ES-I3 (cell line): ENCODE results near the gene NARS2.
"Not testable (repeated sequence)": the region's sequence is repeated elsewhere in the genome, so short reads cannot be mapped to it uniquely, and the experiment has no call there.

ENCODE experiments used
- H3K36me3 ChIP-seq: 2 replicates; pipeline ENCODE4 v1.6.1; 2013; ENCODE audit warnings: mild to moderate bottlenecking, low read length, control low read depth, moderate library complexity; ENCODE audit not compliant: insufficient read depth
- H3K4me1 ChIP-seq: 2 replicates; pipeline ENCODE4 v1.6.1; 2013; ENCODE audit warnings: mild to moderate bottlenecking, control low read depth, low read length; ENCODE audit not compliant: insufficient read depth
- H3K9ac ChIP-seq: 2 replicates; pipeline ENCODE4 v1.6.1; 2013; ENCODE audit warnings: low read depth, mild to moderate bottlenecking, low read length, moderate library complexity
- H3K9me3 ChIP-seq: 2 replicates; pipeline ENCODE4 v1.6.1; 2013; ENCODE audit warnings: mild to moderate bottlenecking, low read length, moderate library complexity; ENCODE audit not compliant: control insufficient read depth, insufficient read depth

The NARS2 gene

GRCh38 chr11:78513085-78513484, 61.6 kb downstream of the NARS2 start:
- H3K4me1 ChIP-seq, H3K9me3 ChIP-seq, H3K9ac ChIP-seq, H3K36me3 ChIP-seq: not testable (repeated sequence)

DNA sequence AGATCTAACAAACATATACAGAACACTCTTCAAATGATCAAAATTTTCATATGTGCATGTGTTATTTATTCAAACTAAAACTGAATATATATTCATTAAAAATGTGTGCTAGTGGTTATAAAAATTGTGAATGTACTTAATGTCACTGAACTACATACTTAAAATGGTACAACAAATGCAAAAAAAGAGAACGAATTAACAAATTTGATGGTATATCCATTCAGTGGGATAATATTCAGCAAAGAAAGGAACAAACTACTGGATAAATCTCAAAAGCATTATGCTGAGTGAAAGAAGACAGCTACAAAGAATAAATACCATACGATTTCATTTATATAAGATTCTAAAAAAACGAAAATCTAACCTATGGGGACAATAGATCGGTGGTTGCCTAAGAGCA, 64.1 kb downstream of the NARS2 start:
- H3K4me1 ChIP-seq = peaks cover 8% of the 10 kb centered on the region; the same call in 1 of the 2 replicates
- peaks cover 5% of the 10 kb centered on the region for H3K9me3 ChIP-seq
- H3K36me3 ChIP-seq = no peaks in the 10 kb centered on the region
- H3K9ac ChIP-seq = no peak overlapping the region

- Histone ChIP-seq H3K9me3 (peaks cover 5% of the 10 kb centered on the region), H3K36me3 (no peaks in the 10 kb centered on the region), H3K4me1 (peaks cover 3% of the 10 kb centered on the region; the same call in 1 of the 2 replicates), H3K9ac (no peak overlapping the region)
Measured at GRCh38 chr11:78510025-78510596, 64.6 kb downstream of the NARS2 start.

DNA sequence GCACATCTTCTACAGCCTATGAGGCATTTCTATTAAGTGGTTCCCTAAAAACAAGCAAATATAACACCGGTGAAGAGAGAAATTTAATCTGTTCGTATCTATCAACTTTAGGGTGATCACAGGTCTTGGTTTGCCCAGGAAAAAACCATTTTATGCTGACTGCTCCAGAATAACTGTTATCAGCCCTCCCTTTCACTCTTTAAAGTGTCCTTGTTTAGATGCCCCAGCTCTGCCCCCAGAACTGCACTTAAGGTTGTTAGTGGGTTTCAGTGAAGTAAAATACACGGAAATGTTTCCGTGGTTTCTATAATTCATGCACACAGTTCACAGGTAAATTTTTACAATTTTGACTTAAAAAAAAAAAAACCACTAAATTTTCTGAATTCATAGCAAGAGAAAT, 70.0 kb downstream of the NARS2 start:
- Histone ChIP-seq H3K4me1 (no peaks in the 10 kb centered on the region), H3K36me3 (no peaks in the 10 kb centered on the region), H3K9ac (no peak overlapping the region), H3K9me3 (no peaks in the 10 kb centered on the region)

DNA sequence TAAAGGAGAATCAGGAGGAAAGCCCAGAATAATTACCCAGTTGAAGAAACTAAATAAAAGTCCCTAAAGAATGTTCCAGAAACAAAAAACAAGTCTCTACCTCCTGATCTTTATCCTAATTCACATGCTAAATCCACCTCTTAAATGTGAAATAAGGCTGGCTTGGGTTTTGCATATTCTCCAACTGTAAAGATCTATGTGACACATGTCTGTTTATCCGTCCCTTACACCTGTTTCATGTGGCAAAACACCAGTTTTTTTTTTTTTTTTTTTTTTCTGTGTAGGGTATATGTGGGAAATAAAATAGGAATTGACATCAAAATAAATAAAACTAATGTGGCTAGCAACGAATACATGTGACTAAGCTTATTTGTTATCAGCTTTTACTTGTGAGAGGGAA, 70.5 kb downstream of the NARS2 start:
- H3K4me1 ChIP-seq = no peaks in the 10 kb centered on the region
- no peak overlapping the region for H3K9ac ChIP-seq
- H3K36me3 ChIP-seq = no peaks in the 10 kb centered on the region
- H3K9me3 ChIP-seq = no peaks in the 10 kb centered on the region

- H3K9ac ChIP-seq = no peak overlapping the region
- no peaks in the 10 kb centered on the region for H3K36me3 ChIP-seq
- no peaks in the 10 kb centered on the region for H3K4me1 ChIP-seq
- H3K9me3 ChIP-seq = no peaks in the 10 kb centered on the region
Measured at GRCh38 chr11:78499971-78500370, 74.7 kb downstream of the NARS2 start.

- Histone ChIP-seq H3K9me3 (no peaks in the 10 kb centered on the region), H3K36me3 (no peaks in the 10 kb centered on the region), H3K4me1 (no peaks in the 10 kb centered on the region), H3K9ac (no peak overlapping the region)
Measured at GRCh38 chr11:78497293-78497692, 77.4 kb downstream of the NARS2 start.

GRCh38 chr11:78493413-78493975, 81.2 kb downstream of the NARS2 start:
- Histone ChIP-seq H3K4me1 (no peaks in the 10 kb centered on the region), H3K9ac (no peak overlapping the region), H3K36me3 (no peaks in the 10 kb centered on the region), H3K9me3 (no peaks in the 10 kb centered on the region)

- no peaks in the 10 kb centered on the region for H3K9me3 ChIP-seq
- no peak overlapping the region for H3K9ac ChIP-seq
- no peaks in the 10 kb centered on the region for H3K36me3 ChIP-seq
- H3K4me1 ChIP-seq = no peaks in the 10 kb centered on the region
Measured at GRCh38 chr11:78492973-78493372, 81.7 kb downstream of the NARS2 start.

- no peaks in the 10 kb centered on the region for H3K9me3 ChIP-seq
- H3K9ac ChIP-seq = no peak overlapping the region
- H3K36me3 ChIP-seq = 0 out of 2 replicates have a peak, but pooled peaks cover 3% of the 10 kb centered on the region
- no peaks in the 10 kb centered on the region for H3K4me1 ChIP-seq
Measured at GRCh38 chr11:78489184-78489583, 85.5 kb downstream of the NARS2 start.

- H3K36me3 ChIP-seq = no peaks in the 10 kb centered on the region
Measured at GRCh38 chr11:78478536-78478935, 96.1 kb downstream of the NARS2 start.

DNA sequence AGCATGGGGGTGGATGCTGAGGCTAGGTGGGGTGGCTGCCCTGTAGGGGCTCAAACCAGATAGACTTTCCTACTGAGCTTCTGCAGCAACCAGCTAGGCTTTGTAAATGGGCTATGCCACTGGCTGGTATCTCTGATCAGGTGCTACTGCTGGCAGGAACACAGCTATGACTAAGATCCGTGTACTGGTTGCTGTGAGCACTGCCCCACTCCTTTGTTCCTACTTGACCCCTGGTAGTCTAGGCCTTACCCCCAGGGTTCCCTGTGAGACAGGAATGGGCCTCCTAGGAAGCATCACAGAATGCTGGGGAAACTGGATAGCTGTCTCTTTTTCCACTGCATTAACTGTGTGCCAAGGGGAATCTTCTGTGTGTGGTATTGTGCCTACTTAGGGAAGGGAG, 98.6 kb downstream of the NARS2 start:
- no peak overlapping the region for H3K9ac ChIP-seq
- H3K36me3 ChIP-seq = no peaks in the 10 kb centered on the region
- no peaks in the 10 kb centered on the region for H3K4me1 ChIP-seq
- H3K9me3 ChIP-seq = no peaks in the 10 kb centered on the region

More at GRCh38 chr11:78478536-78478935, 96.1 kb downstream of the NARS2 start:
- H3K9me3 ChIP-seq = no peaks in the 10 kb centered on the region
- H3K4me1 ChIP-seq = no peaks in the 10 kb centered on the region
- H3K9ac ChIP-seq = no peak overlapping the region

- H3K4me1 ChIP-seq = no peaks in the 10 kb centered on the region
- H3K9ac ChIP-seq = no peak overlapping the region
- H3K36me3 ChIP-seq = no peaks in the 10 kb centered on the region
- H3K9me3 ChIP-seq = no peaks in the 10 kb centered on the region
Measured at GRCh38 chr11:78474451-78474850, 100.2 kb downstream of the NARS2 start.

DNA sequence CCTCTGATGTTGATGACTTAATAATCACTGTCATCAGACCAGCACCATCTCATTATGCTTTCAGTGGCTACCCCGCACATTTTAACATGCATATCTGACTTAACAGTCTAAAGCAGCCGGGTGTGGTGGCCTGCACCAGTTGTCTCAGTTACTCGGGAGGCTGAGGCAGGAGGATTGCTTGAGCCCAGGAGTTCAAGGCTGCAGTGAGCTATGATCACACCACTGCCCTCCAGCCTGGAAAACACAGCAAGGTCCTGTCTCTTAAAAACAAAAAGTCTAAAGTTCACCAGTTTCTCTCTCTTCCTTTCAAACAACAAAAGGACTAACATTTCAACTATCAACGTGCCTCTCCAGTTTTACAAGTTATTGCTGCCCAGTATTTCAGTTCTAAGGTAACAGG, 101.8 kb downstream of the NARS2 start:
- Histone ChIP-seq H3K4me1 (no peaks in the 10 kb centered on the region), H3K9ac (no peak overlapping the region), H3K36me3 (no peaks in the 10 kb centered on the region), H3K9me3 (no peaks in the 10 kb centered on the region)

DNA sequence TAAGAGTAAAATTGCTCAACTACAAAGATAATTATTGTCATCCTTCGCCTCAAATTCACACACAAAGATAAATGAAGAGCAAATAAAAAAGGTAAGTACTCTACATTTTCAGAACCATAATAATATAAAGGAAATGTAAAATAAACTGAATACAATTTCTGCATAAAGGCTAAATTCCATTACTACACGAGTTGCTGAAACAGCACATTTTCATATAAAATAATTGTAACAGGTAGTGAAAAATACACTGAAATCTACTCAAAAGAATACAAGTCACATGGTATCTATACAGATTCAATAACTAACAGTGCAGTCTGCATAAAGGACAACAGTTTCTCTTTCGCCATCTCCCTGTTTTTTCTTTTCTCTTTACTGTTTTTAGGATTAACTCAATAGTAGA, 102.3 kb downstream of the NARS2 start:
- no peaks in the 10 kb centered on the region for H3K9me3 ChIP-seq
- H3K36me3 ChIP-seq = no peaks in the 10 kb centered on the region
- H3K9ac ChIP-seq = no peak overlapping the region
- no peaks in the 10 kb centered on the region for H3K4me1 ChIP-seq
